Common myeloid progenitor, CD34-positive (primary cell): ENCODE measurements around the gene F7.

Experiments
- CTCF ChIA-PET: fragments of 350-600 bp; sonication (Branson Sonifier 250); formaldehyde crosslinking; loops from one replicate; lab custom pipeline; 2021; ENCODE audit warnings: antibody characterized with exemption; lab: Charles Lee
- POLR2A ChIA-PET: fragments of 350-600 bp; sonication (Branson Sonifier 250); formaldehyde crosslinking; loops from one replicate; lab custom pipeline; 2021; ENCODE audit warnings: antibody characterized with exemption; lab: Charles Lee
- DNase-seq, 3 donors: peaks; one replicate each; pipeline versions ENCODE4 v3.0.0 to v3.0.0-alpha.2; 2013
- H3K27ac ChIP-seq, 2 experiments: 1 replicate in 1 of 2; 2 replicates in 1 of 2; pipeline ENCODE4 v1.7.0; 2013; ENCODE audit warnings: inconsistent platforms in 2 of 2, low read length in 2 of 2, mild to moderate bottlenecking in 2 of 2, low read depth in 1 of 2, moderate library complexity in 1 of 2; ENCODE audit not compliant: severe bottlenecking in 2 of 2, insufficient read depth in 1 of 2, poor library complexity in 1 of 2
- H3K27me3 ChIP-seq, 5 experiments: replicated peaks in 2 of 5; 1 replicate in 3 of 5; 2 replicates in 2 of 5; pipeline versions ENCODE4 v1.6.1 to v1.7.0; 2013; ENCODE audit warnings: low read length in 4 of 5, mild to moderate bottlenecking in 2 of 5, moderate library complexity in 2 of 5, inconsistent platforms in 1 of 5; ENCODE audit not compliant: insufficient read depth in 5 of 5, control insufficient read depth in 4 of 5
- H3K36me3 ChIP-seq, 4 experiments: 1 replicate in 2 of 4; 2 replicates in 2 of 4; pipeline versions ENCODE4 v1.6.1 to v1.7.0; 2013; ENCODE audit warnings: low read length in 3 of 4, control low read depth in 1 of 4, mild to moderate bottlenecking in 1 of 4; ENCODE audit not compliant: control insufficient read depth in 4 of 4, insufficient read depth in 4 of 4
- H3K4me1 ChIP-seq, 4 experiments: 1 replicate in 3 of 4; 2 replicates in 1 of 4; pipeline versions ENCODE4 v1.6.1 to v1.7.1; 2013; ENCODE audit warnings: low read length in 3 of 4, mild to moderate bottlenecking in 3 of 4, control low read depth in 1 of 4, inconsistent platforms in 1 of 4, moderate library complexity in 1 of 4; ENCODE audit not compliant: control insufficient read depth in 4 of 4, insufficient read depth in 4 of 4; ENCODE audit errors: control extremely low read depth in 1 of 4
- H3K4me3 ChIP-seq, 7 experiments: 1 replicate in 4 of 7; 2 replicates in 3 of 7; pipeline versions ENCODE4 v1.5.1 to v1.7.0; 2013; ENCODE audit warnings: mild to moderate bottlenecking in 7 of 7, low read length in 6 of 7, moderate library complexity in 6 of 7, inconsistent platforms in 2 of 7, low read depth in 2 of 7, control low read depth in 1 of 7; ENCODE audit not compliant: insufficient read depth in 4 of 7, control insufficient read depth in 1 of 7; ENCODE audit errors: extremely low read depth in 1 of 7
- H3K9me3 ChIP-seq, 5 experiments: 1 replicate in 4 of 5; 2 replicates in 1 of 5; pipeline versions ENCODE4 v1.6.1 to v1.7.1; 2013; ENCODE audit warnings: low read length in 4 of 5, mild to moderate bottlenecking in 2 of 5, inconsistent platforms in 1 of 5, low read depth in 1 of 5, moderate library complexity in 1 of 5; ENCODE audit not compliant: control insufficient read depth in 4 of 5, insufficient read depth in 2 of 5; ENCODE audit errors: control extremely low read depth in 1 of 5
- WGBS: methylation state at CpG from one replicate; pipeline ENCODE4 v1.1.5; 2013; ENCODE audit not compliant: insufficient coverage; 5-methylcytosine and 5-hydroxymethylcytosine counted together

F7 gene

DNA sequence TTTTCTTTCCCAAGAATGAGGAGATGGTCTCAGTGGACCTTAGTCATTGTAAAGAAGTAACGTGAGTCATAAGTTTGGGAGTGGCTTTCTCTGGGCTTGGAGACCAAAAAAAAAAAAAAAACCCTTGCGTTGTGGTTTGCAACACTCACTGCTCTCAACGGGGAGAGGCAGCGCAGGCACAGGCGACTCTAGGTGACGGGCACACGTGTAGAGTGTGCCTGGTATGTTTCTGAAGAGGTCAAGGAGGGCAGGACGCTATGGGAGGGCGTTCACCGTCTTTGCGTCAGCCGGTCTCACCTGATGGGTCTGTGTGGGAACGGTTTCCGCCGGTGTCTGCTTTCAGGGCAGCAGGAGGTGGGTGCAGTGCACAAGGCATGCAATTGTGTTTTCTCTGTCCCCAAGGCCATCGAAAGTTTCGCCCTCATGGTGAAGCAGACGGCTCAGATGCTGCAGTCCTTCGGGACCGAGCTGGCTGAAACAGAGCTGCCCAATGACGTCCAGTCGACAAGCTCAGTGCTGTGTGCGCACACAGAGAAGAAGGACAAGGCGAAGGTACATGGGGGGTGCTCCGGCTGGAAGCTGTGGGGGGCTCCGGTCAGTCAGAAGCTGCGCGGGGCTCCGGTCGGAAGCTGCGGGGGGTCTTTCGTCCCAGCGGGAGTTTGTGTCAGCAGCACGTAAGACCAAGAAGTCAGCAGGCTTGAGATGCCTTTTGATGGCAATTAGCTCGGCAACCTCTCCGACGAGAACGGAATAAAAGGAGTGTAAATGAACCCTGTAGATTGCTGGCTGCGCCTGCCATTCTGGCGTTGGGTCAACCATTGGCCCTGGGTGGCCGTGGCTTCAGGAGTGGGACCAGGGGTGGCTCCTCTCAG lies 40.8 kb upstream of the F7 start:
- H3K27me3 ChIP-seq, result no peaks in the 10 kb centered on the region
- H3K27ac ChIP-seq, result no peak overlapping the region
- WGBS, result 96% methylated on average over 41 of the region's 41 CpGs
- no peak overlapping the region for H3K4me3 ChIP-seq
- DNase-seq, result no peak
- H3K36me3 ChIP-seq, result no peaks in the 10 kb centered on the region
- ChIA-PET POLR2A (interaction anchor here (0.8 kb wide), 1 partner anchor 14 kb away, joined by 3 read pairs; no protein-coding TSS in a partner anchor), CTCF (interaction anchor here (1.5 to 1.7 kb wide), 2 partner anchors 10 to 21 kb away, joined by 3 read pairs; no protein-coding TSS in a partner anchor)
- no peaks in the 10 kb centered on the region for H3K4me1 ChIP-seq
- H3K9me3 ChIP-seq, result no peaks in the 10 kb centered on the region

DNA sequence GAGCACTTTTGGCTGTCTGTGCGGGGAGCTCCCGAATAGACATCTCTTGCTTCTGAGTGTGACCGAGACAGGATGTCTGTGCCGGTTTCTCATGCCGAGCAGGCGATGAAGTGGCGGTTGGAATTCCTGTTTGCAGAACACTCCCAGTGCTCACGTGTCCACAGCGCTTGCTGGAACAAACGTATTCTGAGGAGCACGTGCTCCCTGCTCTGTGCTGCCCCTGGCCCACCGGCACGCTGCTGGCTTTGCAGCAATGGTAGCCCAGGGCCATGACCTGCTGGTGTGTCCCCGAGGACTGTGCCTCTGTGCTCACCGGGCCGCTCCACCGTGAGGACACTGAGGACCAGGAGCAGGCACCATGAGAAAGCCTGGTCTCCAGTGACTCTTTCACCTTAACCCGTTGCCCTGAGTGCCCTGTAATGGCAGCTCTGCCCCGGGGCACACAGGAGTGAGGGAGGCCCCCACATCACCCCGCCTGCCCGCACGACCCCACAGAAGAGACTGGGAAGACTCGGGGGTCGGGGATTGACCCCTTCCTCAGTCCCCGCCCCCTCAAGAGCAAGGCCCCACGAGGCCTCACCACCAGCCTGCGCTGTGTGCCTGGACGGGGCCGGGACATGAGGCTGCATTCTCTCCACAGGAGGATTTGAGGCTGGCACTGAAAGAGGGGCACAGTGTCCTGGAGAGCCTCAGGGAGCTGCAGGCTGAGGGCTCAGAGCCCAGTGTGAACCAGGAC lies 40.0 kb upstream of the F7 start:
- 93% methylated on average over 28 of the region's 29 CpGs for WGBS
- no peak for DNase-seq
- H3K36me3 ChIP-seq, result no peaks in the 10 kb centered on the region
- H3K4me3 ChIP-seq, result no peak overlapping the region
- H3K27me3 ChIP-seq, result no peaks in the 10 kb centered on the region
- no peak overlapping the region for H3K27ac ChIP-seq
- H3K9me3 ChIP-seq, result no peaks in the 10 kb centered on the region
- ChIA-PET POLR2A (no interaction called here), CTCF (interaction anchor here (1.5 to 1.7 kb wide), 2 partner anchors 11 to 22 kb away, joined by 3 read pairs; no protein-coding TSS in a partner anchor)
- no peaks in the 10 kb centered on the region for H3K4me1 ChIP-seq

DNA sequence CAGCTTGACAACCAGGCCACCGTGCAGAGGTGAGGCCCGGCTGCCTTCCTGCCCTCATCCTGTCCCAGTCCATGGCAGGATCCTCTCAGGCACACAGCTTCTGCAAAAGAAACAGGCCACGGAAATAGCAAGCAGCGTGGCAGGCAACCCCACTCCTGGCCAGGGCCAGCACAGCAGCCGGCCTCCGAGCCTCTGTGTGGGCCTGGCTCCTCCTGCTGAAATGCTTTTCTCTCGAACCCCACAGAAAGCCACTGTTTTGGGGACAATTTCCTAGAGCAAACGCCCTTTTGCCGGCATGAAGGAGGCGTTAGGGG lies 39.5 kb upstream of the F7 start:
- Histone ChIP-seq H3K27me3 (no peaks in the 10 kb centered on the region), H3K4me3 (no peak overlapping the region), H3K4me1 (no peaks in the 10 kb centered on the region), H3K36me3 (no peaks in the 10 kb centered on the region), H3K9me3 (no peaks in the 10 kb centered on the region), H3K27ac (no peak overlapping the region)
- POLR2A ChIA-PET, result no interaction called here
- CTCF ChIA-PET, result interaction anchor here (1.5 kb wide), 1 partner anchor 11 kb away, joined by 3 read pairs; no protein-coding TSS in a partner anchor
- DNase-seq, result no peak
- WGBS, result 92% methylated on average over 10 of the region's 10 CpGs

DNA sequence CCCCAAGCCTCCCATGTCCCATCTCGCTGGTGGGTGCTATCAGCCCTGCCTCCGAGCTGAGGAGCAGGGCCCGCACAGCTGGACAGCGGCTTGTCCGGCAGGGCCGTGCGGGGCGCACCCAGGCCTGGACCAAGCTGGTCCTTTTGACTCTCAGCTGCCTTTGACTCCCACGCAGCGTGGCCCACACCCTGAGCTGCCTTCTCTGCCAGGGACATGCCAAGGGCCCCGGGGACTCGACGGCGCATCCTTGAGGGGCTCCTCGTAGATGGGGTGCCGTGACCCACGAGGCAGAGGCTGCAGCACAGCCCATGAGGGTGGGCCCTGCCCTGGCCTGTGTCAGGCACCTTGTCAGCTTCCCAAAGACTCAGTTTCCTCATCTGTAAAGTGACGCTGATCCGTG lies 38.8 kb upstream of the F7 start:
- no peak for DNase-seq
- 96% methylated on average over 18 of the region's 19 CpGs for WGBS
- Histone ChIP-seq H3K27ac (no peak overlapping the region), H3K4me3 (no peak overlapping the region), H3K4me1 (no peaks in the 10 kb centered on the region), H3K36me3 (no peaks in the 10 kb centered on the region), H3K9me3 (peaks cover 0 to under 1% (median 0%) of the 10 kb centered on the region in 5 experiments), H3K27me3 (no peaks in the 10 kb centered on the region)
- ChIA-PET CTCF (no interaction called here), POLR2A (no interaction called here)

DNA sequence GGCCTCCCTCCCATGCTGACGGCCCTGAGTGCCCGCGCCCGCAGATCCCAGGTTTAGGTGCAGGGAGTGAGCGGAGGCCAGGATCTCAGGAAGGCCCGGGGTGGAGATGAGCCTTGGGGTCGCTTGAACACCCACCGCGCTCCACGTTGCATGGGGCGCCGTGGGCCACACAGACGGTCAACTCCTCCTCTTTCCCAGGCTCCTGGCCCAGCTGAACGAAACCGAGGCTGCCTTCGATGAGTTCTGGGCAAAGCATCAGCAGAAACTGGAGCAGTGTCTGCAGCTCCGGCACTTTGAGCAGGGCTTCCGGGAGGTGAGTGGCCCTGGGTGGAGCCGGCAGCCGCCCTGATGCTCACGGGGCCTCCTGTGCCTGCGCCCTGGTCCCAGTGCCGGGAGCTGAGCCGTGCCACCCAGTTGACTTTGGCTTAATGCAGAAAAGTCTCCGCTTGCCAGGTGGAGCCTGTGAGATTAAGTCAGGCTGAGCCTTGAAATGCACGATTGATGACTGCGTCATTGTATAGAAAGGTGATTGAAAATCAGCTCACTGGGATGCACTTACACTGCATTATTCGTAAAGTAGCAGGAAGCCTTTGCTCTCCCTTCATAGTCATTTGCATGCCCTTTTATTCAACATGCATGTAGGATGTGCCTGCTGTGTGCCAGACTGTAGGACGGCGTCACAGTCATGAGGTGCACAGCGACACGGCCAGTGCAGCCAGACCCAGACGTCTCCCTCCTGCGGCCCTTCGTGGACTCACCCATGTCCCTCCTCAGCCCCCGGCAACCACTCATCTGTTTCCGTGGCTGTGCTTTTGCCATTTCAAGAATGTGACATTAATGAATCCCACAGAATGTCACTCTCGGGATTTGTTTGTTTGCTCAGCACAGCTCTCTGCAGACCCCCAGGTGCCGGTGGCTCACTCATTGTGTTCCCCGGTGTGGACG lies 35.5 kb upstream of the F7 start:
- Histone ChIP-seq H3K4me3 (no peak overlapping the region), H3K4me1 (no peaks in the 10 kb centered on the region), H3K27ac (no peak overlapping the region), H3K9me3 (peaks cover 0 to 4% (median 0%) of the 10 kb centered on the region in 5 experiments), H3K36me3 (peaks cover 0 to 2% (median 0%) of the 10 kb centered on the region in 4 experiments), H3K27me3 (no peaks in the 10 kb centered on the region)
- DNase-seq, result no peak
- 96% methylated on average over 41 of the region's 41 CpGs for WGBS
- CTCF ChIA-PET, result no interaction called here
- POLR2A ChIA-PET, result no interaction called here

DNA sequence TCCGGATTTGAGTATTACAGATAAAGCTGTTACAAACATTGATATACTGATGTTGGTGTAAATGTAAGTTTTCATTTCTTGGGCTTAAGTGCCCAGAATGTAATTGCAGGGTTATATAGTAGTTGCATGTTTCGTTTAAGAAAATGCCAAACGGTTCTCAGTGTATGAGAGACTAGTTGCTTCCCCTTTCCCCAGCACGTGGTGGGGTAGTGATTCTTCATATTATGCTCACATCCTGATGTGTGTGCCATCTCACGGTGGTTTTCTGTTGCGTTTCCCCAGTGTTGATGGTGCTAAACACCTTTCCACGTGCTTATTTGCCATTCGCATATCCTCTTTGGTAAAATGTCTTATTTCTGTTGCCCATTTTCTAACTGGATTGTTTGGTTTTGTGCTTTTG lies 34.7 kb upstream of the F7 start:
- peak in 1 of 3 donors; percentile 12 for DNase-seq
- no peak overlapping the region for H3K27ac ChIP-seq
- POLR2A ChIA-PET, result no interaction called here
- H3K27me3 ChIP-seq, result no peaks in the 10 kb centered on the region
- no peak overlapping the region for H3K4me3 ChIP-seq
- peaks cover 0 to 4% (median 0%) of the 10 kb centered on the region in 5 experiments for H3K9me3 ChIP-seq
- 78% methylated on average over 5 of the region's 8 CpGs for WGBS
- CTCF ChIA-PET, result no interaction called here
- H3K4me1 ChIP-seq, result no peaks in the 10 kb centered on the region
- peaks cover 0 to 2% (median 0%) of the 10 kb centered on the region in 4 experiments for H3K36me3 ChIP-seq
